ENCODE data around the gene SPTBN1. TPM values are rescaled to one million over a fixed set of nuclear protein-coding genes. Genes with fewer than 3 reads are reported as not detected.

Gene SPTBN1
- total and polyA plus RNA-seq, 2 experiments from 2014 or later, result 125 to 435 TPM

DNA sequence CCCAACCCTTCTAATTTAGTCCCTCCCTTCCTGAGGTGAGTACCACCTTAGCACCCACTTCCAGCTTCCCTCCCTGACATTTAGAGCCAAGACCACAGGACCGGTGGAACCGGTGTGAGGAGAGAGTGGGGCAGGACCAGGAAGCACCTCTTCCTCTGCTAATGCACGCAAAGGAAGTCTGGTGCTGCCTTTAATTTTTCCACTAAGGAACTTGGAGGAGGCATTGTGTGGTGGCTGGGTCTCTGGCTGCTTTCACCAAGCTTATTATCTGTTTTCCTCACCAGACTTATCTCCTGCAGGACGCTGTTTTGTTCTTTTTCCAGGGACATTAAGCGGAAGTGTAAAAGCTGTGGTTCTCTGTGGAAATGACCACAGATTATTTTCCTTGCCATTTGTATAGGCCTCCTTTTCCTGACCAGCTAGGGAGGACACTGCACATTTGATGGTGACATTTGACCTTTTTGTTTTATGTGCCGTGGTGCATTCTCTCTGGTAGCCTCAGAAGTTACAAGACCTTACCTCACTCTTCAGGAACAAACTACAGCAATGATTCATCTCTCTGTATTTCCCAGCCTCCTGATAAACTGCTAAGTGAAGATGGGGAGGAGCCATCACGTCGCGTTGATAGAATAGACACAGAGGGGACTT, 39.8 kb upstream of the SPTBN1 start:
- Histone ChIP-seq H3K4me3 (no peak overlapping the region), H3K27me3 (no peaks in the 10 kb centered on the region), H3K9me3 (ENCODE audit: low read depth) (no peaks in the 10 kb centered on the region), H3K36me3 (no peaks in the 10 kb centered on the region), H3K4me1 (ENCODE audit: low read depth) (peaks cover 10% of the 10 kb centered on the region), H3K27ac (peak overlapping the region; percentile 26)
- peak in 1 of 2 donors; percentile 84 for DNase-seq (ENCODE audit: low read depth in 1 of 2, low spot score in 1 of 2)
- TF ChIP-seq, protein P1, sequence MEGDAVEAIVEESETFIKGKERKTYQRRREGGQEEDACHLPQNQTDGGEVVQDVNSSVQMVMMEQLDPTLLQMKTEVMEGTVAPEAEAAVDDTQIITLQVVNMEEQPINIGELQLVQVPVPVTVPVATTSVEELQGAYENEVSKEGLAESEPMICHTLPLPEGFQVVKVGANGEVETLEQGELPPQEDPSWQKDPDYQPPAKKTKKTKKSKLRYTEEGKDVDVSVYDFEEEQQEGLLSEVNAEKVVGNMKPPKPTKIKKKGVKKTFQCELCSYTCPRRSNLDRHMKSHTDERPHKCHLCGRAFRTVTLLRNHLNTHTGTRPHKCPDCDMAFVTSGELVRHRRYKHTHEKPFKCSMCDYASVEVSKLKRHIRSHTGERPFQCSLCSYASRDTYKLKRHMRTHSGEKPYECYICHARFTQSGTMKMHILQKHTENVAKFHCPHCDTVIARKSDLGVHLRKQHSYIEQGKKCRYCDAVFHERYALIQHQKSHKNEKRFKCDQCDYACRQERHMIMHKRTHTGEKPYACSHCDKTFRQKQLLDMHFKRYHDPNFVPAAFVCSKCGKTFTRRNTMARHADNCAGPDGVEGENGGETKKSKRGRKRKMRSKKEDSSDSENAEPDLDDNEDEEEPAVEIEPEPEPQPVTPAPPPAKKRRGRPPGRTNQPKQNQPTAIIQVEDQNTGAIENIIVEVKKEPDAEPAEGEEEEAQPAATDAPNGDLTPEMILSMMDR (IDR thresholded peaks at IDR 0.05; ENCODE audit: low read depth, low read length), result no peak

- Histone ChIP-seq H3K36me3 (no peaks in the 10 kb centered on the region), H3K9me3 (ENCODE audit: low read depth) (no peaks in the 10 kb centered on the region), H3K4me3 (no peak overlapping the region), H3K4me1 (ENCODE audit: low read depth) (peaks cover 4% of the 10 kb centered on the region), H3K27me3 (no peaks in the 10 kb centered on the region), H3K27ac (no peak overlapping the region)
- no peak for DNase-seq (ENCODE audit: low read depth in 1 of 2, low spot score in 1 of 2)
- TF ChIP-seq, protein P1 (IDR thresholded peaks at IDR 0.05; ENCODE audit: low read depth, low read length), result no peak
These were observed 39.2 kb upstream of the SPTBN1 start for GRCh38 chr2:54416938-54417337.

- no peaks in the 10 kb centered on the region for H3K4me1 ChIP-seq (ENCODE audit: low read depth)
- no peaks in the 10 kb centered on the region for H3K27me3 ChIP-seq
- DNase-seq (ENCODE audit: low read depth in 1 of 2, low spot score in 1 of 2), result no peak
- no peaks in the 10 kb centered on the region for H3K36me3 ChIP-seq
- H3K27ac ChIP-seq, result no peak overlapping the region
- no peaks in the 10 kb centered on the region for H3K9me3 ChIP-seq (ENCODE audit: low read depth)
- TF ChIP-seq, protein P1 (IDR thresholded peaks at IDR 0.05; ENCODE audit: low read depth, low read length), result no peak
- H3K4me3 ChIP-seq, result no peak overlapping the region
These were observed 38.5 kb upstream of the SPTBN1 start for GRCh38 chr2:54417577-54417976.

- no peak for DNase-seq (ENCODE audit: low read depth in 1 of 2, low spot score in 1 of 2)
- Histone ChIP-seq H3K27ac (no peak overlapping the region), H3K9me3 (ENCODE audit: low read depth) (no peaks in the 10 kb centered on the region), H3K27me3 (no peaks in the 10 kb centered on the region), H3K36me3 (no peaks in the 10 kb centered on the region), H3K4me1 (ENCODE audit: low read depth) (no peaks in the 10 kb centered on the region), H3K4me3 (no peak overlapping the region)
- TF ChIP-seq, protein P1 (IDR thresholded peaks at IDR 0.05; ENCODE audit: low read depth, low read length), result no peak
These were observed 36.7 kb upstream of the SPTBN1 start for GRCh38 chr2:54419388-54419787.

DNA sequence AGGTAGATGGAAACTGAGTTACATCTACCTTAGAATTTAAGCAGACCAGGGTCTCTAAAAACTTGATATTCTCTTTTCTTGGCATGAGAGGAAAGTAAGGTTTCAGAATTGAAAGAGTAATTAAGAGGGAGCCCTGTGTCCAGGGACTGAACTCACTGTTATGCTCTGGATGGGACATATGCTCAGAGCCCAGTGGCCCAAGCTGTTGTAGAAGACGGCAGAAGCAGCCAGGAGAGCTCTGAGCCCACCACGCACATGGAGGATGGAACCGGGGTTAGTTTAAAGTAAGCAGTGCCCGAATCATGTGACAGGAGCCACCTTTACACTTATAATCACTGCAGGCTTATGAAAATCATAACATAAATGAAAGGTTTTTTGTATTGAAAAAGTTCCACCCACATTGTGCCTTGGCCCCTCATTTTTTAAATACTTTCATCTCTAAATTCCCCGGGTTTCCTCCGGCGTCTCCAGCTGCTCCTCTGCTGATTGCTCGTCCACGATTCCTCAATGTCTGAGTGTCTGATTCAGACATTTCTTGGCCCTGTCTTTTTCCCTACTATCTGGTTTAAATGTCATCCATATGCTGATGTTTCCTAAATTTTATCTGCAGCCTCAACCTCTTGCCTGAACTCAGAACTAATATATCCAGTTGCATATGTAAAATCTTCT, 36.1 kb upstream of the SPTBN1 start:
- Histone ChIP-seq H3K27ac (no peak overlapping the region), H3K4me1 (ENCODE audit: low read depth) (no peaks in the 10 kb centered on the region), H3K27me3 (no peaks in the 10 kb centered on the region), H3K4me3 (no peak overlapping the region), H3K36me3 (no peaks in the 10 kb centered on the region), H3K9me3 (ENCODE audit: low read depth) (no peaks in the 10 kb centered on the region)
- TF ChIP-seq, protein P1 (IDR thresholded peaks at IDR 0.05; ENCODE audit: low read depth, low read length), result no peak
- no peak for DNase-seq (ENCODE audit: low read depth in 1 of 2, low spot score in 1 of 2)
